IMR-90 (cell line): ENCODE results near the gene EPB41L3. TPM values are rescaled to one million over a fixed set of nuclear protein-coding genes. Genes with fewer than 3 reads are reported as not detected.

ENCODE experiments used
- ATAC-seq: fragments of 200-7000 bp; cut with Tn5 transposase; 2 replicates; pipeline ENCODE4 v1.9.1; 2020; ENCODE audit warnings: low read depth, mild to moderate bottlenecking, moderate library complexity
- BruUV-seq: library from RNA; stranded (reverse); fragments of 400-500 nt; replicated peaks from 2 replicates; lab custom pipeline; 2021; lab: Mats Ljungman, UMichigan
- CTCF ChIA-PET: fragments of 300-600 bp; formaldehyde crosslinking; extraction: SDS; loops from one replicate; lab custom pipeline; 2021; ENCODE audit warnings: antibody characterized with exemption; lab: Yijun Ruan, JAX
- POLR2A ChIA-PET: fragments of 300-600 bp; sonication (Branson Sonifier 250); formaldehyde crosslinking; loops from one replicate; lab custom pipeline; 2022; ENCODE audit warnings: antibody characterized with exemption; ENCODE audit not compliant: unreplicated experiment; lab: Charles Lee
- DNase-seq: peaks from one replicate; pipeline ENCODE4 v3.0.0; 2013
- H2AFZ ChIP-seq: replicated peaks from 2 replicates; pipeline ENCODE3; 2013; ENCODE audit warnings: low read length, mild to moderate bottlenecking; ENCODE audit not compliant: poor library complexity
- H2AK5ac ChIP-seq: 2 replicates; pipeline ENCODE4 v1.6.1; 2013; ENCODE audit warnings: low read depth, low read length, inconsistent platforms
- H2AK9ac ChIP-seq: replicated peaks from 2 replicates; pipeline ENCODE3; 2013; ENCODE audit warnings: mild to moderate bottlenecking, low read depth, low read length, moderate library complexity; ENCODE audit not compliant: poor library complexity
- H2BK120ac ChIP-seq: 2 replicates; pipeline ENCODE4 v1.6.1; 2013; ENCODE audit warnings: low read depth, low read length, inconsistent platforms
- H2BK15ac ChIP-seq: 3 replicates; pipeline ENCODE4 v1.6.1; 2013; ENCODE audit warnings: low read depth, low read length, inconsistent platforms
- H2BK20ac ChIP-seq: 2 replicates; pipeline ENCODE4 v1.6.1; 2013; ENCODE audit warnings: low read depth, mild to moderate bottlenecking, inconsistent platforms, low read length, moderate library complexity
- H2BK5ac ChIP-seq: 2 replicates; pipeline ENCODE4 v1.6.1; 2013; ENCODE audit warnings: mild to moderate bottlenecking, low read depth, low read length, inconsistent platforms; ENCODE audit not compliant: poor library complexity, severe bottlenecking
- H3K14ac ChIP-seq: replicated peaks from 2 replicates; pipeline ENCODE4 v1.6.1; 2013; ENCODE audit warnings: low read depth, low read length, inconsistent platforms
- H3K18ac ChIP-seq: 2 replicates; pipeline ENCODE4 v1.6.1; 2013; ENCODE audit warnings: low read depth, low read length, control low read depth
- H3K23ac ChIP-seq: 2 replicates; pipeline ENCODE4 v1.6.1; 2013; ENCODE audit warnings: low read depth, low read length, inconsistent platforms
- H3K27ac ChIP-seq: 2 replicates; pipeline ENCODE4 v1.5.1; 2013; ENCODE audit warnings: mild to moderate bottlenecking, control low read depth, low read length; ENCODE audit not compliant: insufficient read depth
- H3K27me3 ChIP-seq: 2 replicates; pipeline ENCODE4 v1.6.1; 2013; ENCODE audit warnings: low read length; ENCODE audit not compliant: control insufficient read depth, insufficient read depth
- H3K36me3 ChIP-seq: 2 replicates; pipeline ENCODE4 v1.6.1; 2013; ENCODE audit warnings: low read length, mixed read lengths; ENCODE audit not compliant: control insufficient read depth, insufficient read depth
- H3K4ac ChIP-seq: 2 replicates; pipeline ENCODE4 v1.6.1; 2013; ENCODE audit warnings: low read depth, low read length, inconsistent platforms
- H3K4me1 ChIP-seq: 2 replicates; pipeline ENCODE4 v1.6.1; 2013; ENCODE audit warnings: low read length, mixed read lengths; ENCODE audit not compliant: control insufficient read depth, insufficient read depth
- H3K4me2 ChIP-seq: 2 replicates; pipeline ENCODE4 v1.6.1; 2013; ENCODE audit warnings: low read depth, mild to moderate bottlenecking, control low read depth, low read length, moderate library complexity
- H3K4me3 ChIP-seq: 2 replicates; pipeline ENCODE4 v1.5.1; 2013; ENCODE audit warnings: low read depth, mild to moderate bottlenecking, control low read depth, low read length, moderate library complexity; ENCODE audit not compliant: insufficient read depth
- H3K56ac ChIP-seq: 2 replicates; pipeline ENCODE4 v1.6.1; 2013; ENCODE audit warnings: low read length, inconsistent platforms; ENCODE audit not compliant: insufficient read depth; ENCODE audit errors: extremely low read depth
- H3K79me1 ChIP-seq, 2 experiments: 2 replicates each; pipeline ENCODE4 v1.6.1; 2013; ENCODE audit warnings: low read length in 2 of 2, inconsistent platforms in 1 of 2, low read depth in 1 of 2
- H3K9ac ChIP-seq: 2 replicates; pipeline ENCODE4 v1.6.1; 2013; ENCODE audit warnings: low read depth, low read length, control low read depth
- H3K9me1 ChIP-seq: 2 replicates; pipeline ENCODE4 v1.6.1; 2013; ENCODE audit warnings: low read length, inconsistent platforms; ENCODE audit not compliant: insufficient read depth
- H3K9me3 ChIP-seq: 2 replicates; pipeline ENCODE4 v1.6.1; 2013; ENCODE audit warnings: low read length; ENCODE audit not compliant: control insufficient read depth, insufficient read depth
- H4K20me1 ChIP-seq: 2 replicates; pipeline ENCODE4 v1.6.1; 2013; ENCODE audit warnings: low read length, inconsistent platforms; ENCODE audit not compliant: insufficient read depth
- H4K5ac ChIP-seq: 2 replicates; pipeline ENCODE4 v1.6.1; 2013; ENCODE audit warnings: mild to moderate bottlenecking, low read depth, low read length, control low read depth
- H4K8ac ChIP-seq, 2 experiments: 2 replicates each; pipeline ENCODE4 v1.6.1; 2013; ENCODE audit warnings: low read depth in 2 of 2, low read length in 2 of 2, control low read depth in 1 of 2, inconsistent platforms in 1 of 2
- H4K91ac ChIP-seq: 2 replicates; pipeline ENCODE4 v1.6.1; 2013; ENCODE audit warnings: low read depth, low read length, inconsistent platforms; ENCODE audit not compliant: insufficient read depth
- BHLHE40 ChIP-seq: fragments of 150-350 bp; IDR thresholded peaks from 2 replicates; pipeline ENCODE4 v1.6.1; 2016; ENCODE audit warnings: mild to moderate bottlenecking, low read depth, low read length
- CEBPB ChIP-seq: IDR thresholded peaks from 2 replicates; pipeline ENCODE4 v1.6.1; 2012; ENCODE audit warnings: low read depth, low read length, improper control_type of control experiment
- CHD1 ChIP-seq: IDR thresholded peaks from 2 replicates; pipeline ENCODE4 v1.6.1; 2012; ENCODE audit warnings: low read depth, low read length, improper control_type of control experiment
- CTCF ChIP-seq: conservative IDR thresholded peaks from 2 replicates; pipeline ENCODE4 v1.5.1; 2012; ENCODE audit warnings: mild to moderate bottlenecking, low read depth, low read length, improper control_type of control experiment
- ELK1 ChIP-seq: fragments of 150-350 bp; IDR thresholded peaks from 2 replicates; pipeline ENCODE4 v1.6.1; 2016; ENCODE audit warnings: low read depth, mild to moderate bottlenecking, low read length, moderate library complexity, borderline replicate concordance
- FOS ChIP-seq: fragments of 150-350 bp; IDR thresholded peaks from 2 replicates; pipeline ENCODE4 v1.6.1; 2016; ENCODE audit warnings: low read depth, low read length
- MAFK ChIP-seq: IDR thresholded peaks from 2 replicates; pipeline ENCODE4 v1.6.1; 2012; ENCODE audit warnings: low read depth, low read length, improper control_type of control experiment
- MAZ ChIP-seq: IDR thresholded peaks from 2 replicates; pipeline ENCODE4 v1.6.1; 2012; ENCODE audit warnings: low read depth, mild to moderate bottlenecking, low read length, improper control_type of control experiment, moderate library complexity, borderline replicate concordance
- MXI1 ChIP-seq: IDR thresholded peaks from 2 replicates; pipeline ENCODE4 v1.6.1; 2012; ENCODE audit warnings: low read depth, mild to moderate bottlenecking, low read length, moderate library complexity, borderline replicate concordance
- NFE2L2 ChIP-seq: fragments of 150-350 bp; IDR thresholded peaks from 2 replicates; pipeline ENCODE4 v1.6.1; 2016; ENCODE audit warnings: low read depth, mild to moderate bottlenecking, low read length
- POLR2A ChIP-seq: IDR thresholded peaks from 2 replicates; pipeline ENCODE4 v1.6.1; 2012; ENCODE audit warnings: mild to moderate bottlenecking, low read depth, low read length
- RAD21 ChIP-seq: IDR thresholded peaks from 2 replicates; pipeline ENCODE4 v1.6.1; 2012; ENCODE audit warnings: low read length, improper control_type of control experiment
- RCOR1 ChIP-seq: IDR thresholded peaks from 2 replicates; pipeline ENCODE4 v1.6.1; 2012; ENCODE audit warnings: mild to moderate bottlenecking, low read length, improper control_type of control experiment; ENCODE audit not compliant: insufficient replicate concordance
- RFX5 ChIP-seq: IDR thresholded peaks from 2 replicates; pipeline ENCODE4 v1.8.0; 2012; ENCODE audit warnings: low read depth, mild to moderate bottlenecking, low read length, moderate library complexity
- SMC3 ChIP-seq: fragments of 150-350 bp; IDR thresholded peaks from 2 replicates; pipeline ENCODE4 v1.6.1; 2016; ENCODE audit warnings: low read depth, mild to moderate bottlenecking, antibody characterized with exemption, low read length, moderate library complexity
- USF2 ChIP-seq: fragments of 150-350 bp; IDR thresholded peaks from 2 replicates; pipeline ENCODE4 v1.6.1; 2017; ENCODE audit warnings: mild to moderate bottlenecking, antibody characterized with exemption, low read length, low read depth
- WGBS, 2 experiments: methylation state at CpG; one replicate each; pipeline versions ENCODE4 v1.1.5 to v1.1.7; 2013; ENCODE audit warnings: missing lambda C conversion rate in 2 of 2; ENCODE audit not compliant: insufficient read length in 1 of 2; ENCODE audit errors: extremely low coverage in 2 of 2; 5-methylcytosine and 5-hydroxymethylcytosine counted together
- dilution Hi-C: fragments of 300-500 bp; cut with HindIII; formaldehyde crosslinking; loops from one replicate; pipeline ENCODE4 v1.14.3; 2018; ENCODE audit warnings: low sequenced_read_pairs; ENCODE audit not compliant: unreplicated experiment
- in situ Hi-C: fragments of 300-500 bp; cut with MboI; formaldehyde crosslinking; loops from 3 replicates; pipeline ENCODE4 v1.14.3; 2019; ENCODE audit warnings: low sequenced_read_pairs, inconsistent platforms, mixed read lengths
- intact Hi-C: fragments of 100-400 bp; cut with micrococcal nuclease; formaldehyde crosslinking; loops from 2 replicates; pipeline ENCODE4 v1.10.0; 2022
- polyA plus RNA-seq, 3 experiments: library from polyadenylated mRNA; depleted of rRNA; stranded (reverse); fragments of >200 nt; gene quantifications; 2 replicates each; pipeline ENCODE4 v1.2.3, GENCODE V29; 2012; ENCODE audit warnings: low replicate concordance in 1 of 3
- total RNA-seq: library from RNA; depleted of rRNA; stranded (reverse); fragments of >200 nt; gene quantifications from 2 replicates; pipeline ENCODE4 v1.2.3, GENCODE V29; 2012

EPB41L3 gene
- total and polyA plus RNA-seq, 2 of the 4 experiments (the other 2 are of a cell fraction) = 36.6 to 70.3 TPM

GRCh38 chr18:5397102-5397501, 146.7 kb downstream of the EPB41L3 start:
- Histone ChIP-seq H3K36me3 (peaks cover 3% of the 10 kb centered on the region; the same call in 1 of the 2 replicates), H3K18ac (no peak overlapping the region), H4K5ac (no peak overlapping the region), H4K91ac (no peak overlapping the region), H3K79me1 (no peaks in the 10 kb centered on the region), H4K8ac (no peak overlapping the region), H3K14ac (no peak overlapping the region), H3K23ac (no peak overlapping the region), H2AK9ac (no peak overlapping the region), H3K56ac (no peak overlapping the region), H2BK20ac (no peak overlapping the region), H3K9me1 (no peaks in the 10 kb centered on the region), H4K20me1 (no peaks in the 10 kb centered on the region), H2BK120ac (no peak overlapping the region), H3K4me3 (no peak overlapping the region), H3K4me2 (no peak overlapping the region), H3K4me1 (no peaks in the 10 kb centered on the region), H3K9ac (no peak overlapping the region), H3K9me3 (no peaks in the 10 kb centered on the region), H3K27ac (no peak overlapping the region), H2AK5ac (no peak overlapping the region), H2AFZ (no peak overlapping the region), H2BK5ac (no peak overlapping the region), H3K4ac (no peak overlapping the region), H3K27me3 (no peaks in the 10 kb centered on the region), H2BK15ac (no peak overlapping the region)
- 84% methylated on average over 8 of the region's 18 CpGs; no CpG with 5 or more reads in 1 of the 2 experiments for WGBS, 2 experiments
- dilution Hi-C loops = no loop called here
- ATAC-seq = no peak
- in situ Hi-C loops = no loop called here
- BruUV-seq = no TSS peak
- no peak for TF ChIP-seq POLR2A
- TF ChIP-seq FOS = no peak
- no peak for TF ChIP-seq MAFK
- TF ChIP-seq CHD1 = no peak
- no peak for TF ChIP-seq USF2
- TF ChIP-seq RFX5 = no peak
- TF ChIP-seq MXI1 = no peak
- TF ChIP-seq RAD21 = no peak
- TF ChIP-seq RCOR1 = no peak
- TF ChIP-seq BHLHE40 = no peak
- TF ChIP-seq ELK1 = no peak
- TF ChIP-seq NFE2L2 = no peak
- no peak for TF ChIP-seq CTCF
- TF ChIP-seq MAZ = no peak
- no peak for TF ChIP-seq CEBPB
- TF ChIP-seq SMC3 = no peak
- intact Hi-C loops = no loop called here
- ChIA-PET POLR2A (no interaction called here), CTCF (no interaction called here)
- DNase-seq = no peak
